H1 (cell line): ENCODE data around the gene PSMC3IP. TPM values are rescaled to one million over a fixed set of nuclear protein-coding genes. Genes with fewer than 3 reads are reported as not detected.

Experiments used
- EZH2 ChIP-seq: fragments of 200-600 bp; sonication (generic); IDR thresholded peaks from 2 replicates; pipeline ENCODE4 v1.7.1; 2012; ENCODE audit warnings: low read depth, mild to moderate bottlenecking, moderate library complexity, low read length, inconsistent platforms; ENCODE audit not compliant: severe bottlenecking
- RFX5 ChIP-seq: IDR thresholded peaks from 2 replicates; pipeline ENCODE4 v1.6.1; 2011; ENCODE audit warnings: low read depth, low read length, improper control_type of control experiment, borderline replicate concordance
- SIX5 ChIP-seq: IDR thresholded peaks from 2 replicates; pipeline ENCODE4 v1.6.1; 2011; ENCODE audit warnings: mild to moderate bottlenecking, low read depth, low read length
- SP1 ChIP-seq: IDR thresholded peaks from 2 replicates; pipeline ENCODE4 v1.6.1; 2011; ENCODE audit warnings: low read depth, low read length
- SRF ChIP-seq: IDR thresholded peaks from 2 replicates; pipeline ENCODE4 v1.6.1; 2011; ENCODE audit warnings: mild to moderate bottlenecking, low read depth, low read length, moderate library complexity
- TAF7 ChIP-seq: optimal IDR thresholded peaks from 2 replicates; pipeline ENCODE3; 2011; ENCODE audit warnings: low read depth, mild to moderate bottlenecking, inconsistent platforms, low read length, moderate library complexity, borderline replicate concordance
- TBP ChIP-seq: IDR thresholded peaks from 2 replicates; pipeline ENCODE4 v1.6.1; 2011; ENCODE audit warnings: low read depth, low read length, improper control_type of control experiment
- YY1 ChIP-seq: IDR thresholded peaks from 2 replicates; pipeline ENCODE4 v1.6.1; 2011; ENCODE audit warnings: low read depth, mild to moderate bottlenecking, low read length
- polyA plus RNA-seq, 7 experiments: library from polyadenylated mRNA; depleted of rRNA in 3 of 7; stranded (reverse) in 5 of 7; unstranded in 2 of 7; fragments of >200 nt in 5 of 7; fragments of 200-250 nt in 2 of 7; gene quantifications; 1 replicate in 5 of 7; 2 replicates in 1 of 7; 4 replicates in 1 of 7; pipeline versions ENCODE4 v1.2.1 to v1.2.3, GENCODE V29; 2011 to 2013; ENCODE audit warnings: missing spikeins in 2 of 7, mixed read lengths in 2 of 7
- total RNA-seq: library from RNA; stranded (reverse); fragmentation: NEBNext Ultra II Directional; extraction: Animal tissue kit (Norgen Biotek cat#: 25700); gene quantifications from 2 replicates; pipeline ENCODE4 v1.2.1, GENCODE V29; 2021

PSMC3IP gene
- total and polyA plus RNA-seq, 2 of the 8 experiments (the other 6 are each of a cell fraction or from before 2014, with no cell fraction given), result 11.5 to 21.9 TPM

- no peak for TF ChIP-seq YY1
- TF ChIP-seq SP1, result no peak
- no peak for TF ChIP-seq SRF
- no peak for TF ChIP-seq TBP
- TF ChIP-seq EZH2, result no peak
- no peak for TF ChIP-seq TAF7
- TF ChIP-seq RFX5, result no peak
- TF ChIP-seq SIX5, result no peak
Observed at GRCh38 chr17:42543190-42544079, 34.1 kb downstream of the PSMC3IP start (continued).
